ENCODE measurements around the gene FAT3. TPM values are rescaled to one million over a fixed set of nuclear protein-coding genes. Genes with fewer than 3 reads are reported as not detected.

FAT3 gene
- total RNA-seq, 4 donors from 2014 or later: 0.08 to 0.57 (median 0.26) TPM

DNA sequence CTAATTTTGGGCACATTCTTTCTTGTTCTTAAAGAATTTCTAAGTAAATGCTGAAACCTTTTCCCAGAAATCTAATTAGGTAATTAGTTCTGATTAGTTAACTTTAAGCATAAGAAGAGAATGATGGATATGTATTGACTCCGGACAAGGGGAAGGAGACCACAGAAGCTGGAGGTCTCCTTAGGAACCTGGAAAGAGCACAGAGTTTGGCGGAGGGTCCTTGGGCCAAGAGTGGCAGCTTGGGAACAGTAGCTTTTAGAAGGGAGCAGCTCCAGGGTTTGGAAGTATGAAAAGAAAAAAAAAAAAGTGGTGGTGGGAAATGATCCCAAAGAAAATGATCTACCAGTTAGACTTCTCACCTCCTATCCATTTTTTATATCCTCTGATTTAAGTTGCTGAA lies 42.7 kb downstream of the FAT3 start:
- Histone ChIP-seq H3K27ac (no peak overlapping the region), H3K9me3 (no peaks in the 10 kb centered on the region), H3K36me3 (no peaks in the 10 kb centered on the region), H3K4me1 (no peaks in the 10 kb centered on the region), H3K4me3 (no peak overlapping the region), H3K27me3 (no peaks in the 10 kb centered on the region)
- DNase-seq: no peak
- intact Hi-C loops (cut with DNase I): no loop called here
- TF ChIP-seq, protein P1, sequence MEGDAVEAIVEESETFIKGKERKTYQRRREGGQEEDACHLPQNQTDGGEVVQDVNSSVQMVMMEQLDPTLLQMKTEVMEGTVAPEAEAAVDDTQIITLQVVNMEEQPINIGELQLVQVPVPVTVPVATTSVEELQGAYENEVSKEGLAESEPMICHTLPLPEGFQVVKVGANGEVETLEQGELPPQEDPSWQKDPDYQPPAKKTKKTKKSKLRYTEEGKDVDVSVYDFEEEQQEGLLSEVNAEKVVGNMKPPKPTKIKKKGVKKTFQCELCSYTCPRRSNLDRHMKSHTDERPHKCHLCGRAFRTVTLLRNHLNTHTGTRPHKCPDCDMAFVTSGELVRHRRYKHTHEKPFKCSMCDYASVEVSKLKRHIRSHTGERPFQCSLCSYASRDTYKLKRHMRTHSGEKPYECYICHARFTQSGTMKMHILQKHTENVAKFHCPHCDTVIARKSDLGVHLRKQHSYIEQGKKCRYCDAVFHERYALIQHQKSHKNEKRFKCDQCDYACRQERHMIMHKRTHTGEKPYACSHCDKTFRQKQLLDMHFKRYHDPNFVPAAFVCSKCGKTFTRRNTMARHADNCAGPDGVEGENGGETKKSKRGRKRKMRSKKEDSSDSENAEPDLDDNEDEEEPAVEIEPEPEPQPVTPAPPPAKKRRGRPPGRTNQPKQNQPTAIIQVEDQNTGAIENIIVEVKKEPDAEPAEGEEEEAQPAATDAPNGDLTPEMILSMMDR (IDR thresholded peaks at IDR 0.05): no peak
- TF ChIP-seq POLR2A (IDR thresholded peaks at IDR 0.05): no peak
- 84 to 87% methylated on average over 2 of the region's 2 CpGs for WGBS, 2 donors

DNA sequence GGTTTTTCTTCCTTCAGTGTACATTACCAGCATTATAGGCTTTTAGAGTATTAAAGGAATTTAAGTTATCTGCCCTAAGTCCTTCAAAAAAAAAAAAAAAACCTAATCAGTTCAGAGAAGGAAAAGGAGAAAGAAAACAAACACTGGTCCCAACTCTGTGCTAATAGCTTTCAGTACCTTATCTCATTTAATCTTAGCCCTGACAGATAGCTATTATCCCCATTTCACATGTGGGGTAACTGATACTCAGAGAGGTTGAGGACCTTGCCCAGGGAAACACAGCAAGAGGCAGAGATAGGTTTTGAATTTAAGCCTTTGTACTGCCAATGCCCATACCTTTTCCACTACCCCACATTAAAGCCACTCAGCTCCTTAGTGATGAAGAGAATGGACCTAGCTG lies 43.4 kb downstream of the FAT3 start:
- intact Hi-C loops (cut with DNase I): no loop called here
- TF ChIP-seq POLR2A (IDR thresholded peaks at IDR 0.05): no peak
- TF ChIP-seq, protein P1 (IDR thresholded peaks at IDR 0.05): no peak
- no peak for DNase-seq
- H3K4me1 ChIP-seq: no peaks in the 10 kb centered on the region
- H3K27me3 ChIP-seq: no peaks in the 10 kb centered on the region
- no peaks in the 10 kb centered on the region for H3K9me3 ChIP-seq
- H3K27ac ChIP-seq: no peak overlapping the region
- H3K4me3 ChIP-seq: no peak overlapping the region
- H3K36me3 ChIP-seq: no peaks in the 10 kb centered on the region

DNA sequence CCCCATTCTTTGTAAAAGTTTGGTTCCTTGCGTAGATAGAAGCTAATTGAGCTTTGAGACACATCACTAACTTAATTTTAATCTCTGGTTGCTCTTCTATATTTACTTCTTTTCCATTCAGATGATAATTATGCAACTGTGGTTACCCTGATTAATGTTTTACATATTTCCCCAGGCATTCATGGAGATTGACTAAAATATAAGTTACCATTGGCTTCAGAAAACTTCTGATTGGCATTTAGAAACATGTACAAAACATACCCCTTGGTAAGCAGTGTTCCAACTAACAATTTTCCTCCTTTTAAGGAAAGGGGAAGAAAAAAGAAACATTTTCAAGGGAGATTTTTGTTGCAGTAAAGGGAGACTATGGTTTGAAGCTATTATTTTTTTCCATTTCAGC lies 43.9 kb downstream of the FAT3 start:
- DNase-seq: no peak
- H3K36me3 ChIP-seq: no peaks in the 10 kb centered on the region
- H3K4me3 ChIP-seq: no peak overlapping the region
- no peaks in the 10 kb centered on the region for H3K27me3 ChIP-seq
- TF ChIP-seq, protein P1 (IDR thresholded peaks at IDR 0.05): no peak
- no peak for TF ChIP-seq POLR2A (IDR thresholded peaks at IDR 0.05)
- no peaks in the 10 kb centered on the region for H3K4me1 ChIP-seq
- H3K27ac ChIP-seq: no peak overlapping the region
- no peaks in the 10 kb centered on the region for H3K9me3 ChIP-seq
- 56 to 72% methylated on average over 1 of the region's 1 CpG for WGBS, 2 donors
- intact Hi-C loops (cut with DNase I): no loop called here

DNA sequence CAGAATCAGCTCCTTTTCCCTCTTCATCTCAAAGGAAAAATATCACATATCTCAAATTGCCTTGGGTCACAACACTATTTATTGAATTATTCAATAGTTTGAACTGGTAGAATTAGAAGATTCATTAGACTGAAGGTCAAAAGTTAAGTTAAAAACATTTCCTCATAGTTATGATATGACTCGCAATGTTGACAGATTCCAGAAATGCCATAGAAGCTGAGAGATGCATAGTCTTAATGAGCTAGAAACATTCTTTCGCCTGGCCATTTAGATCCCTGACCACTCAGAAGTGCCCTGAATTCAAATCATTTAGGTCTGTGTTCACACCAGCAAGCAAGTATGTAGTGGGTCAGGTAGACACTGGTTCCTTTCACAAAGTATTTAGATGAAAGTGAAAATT lies 44.4 kb downstream of the FAT3 start:
- Histone ChIP-seq H3K4me1 (no peaks in the 10 kb centered on the region), H3K9me3 (no peaks in the 10 kb centered on the region), H3K36me3 (no peaks in the 10 kb centered on the region), H3K27me3 (no peaks in the 10 kb centered on the region), H3K4me3 (no peak overlapping the region), H3K27ac (no peak overlapping the region)
- intact Hi-C loops (cut with DNase I): no loop called here
- no peak for DNase-seq
- TF ChIP-seq POLR2A (IDR thresholded peaks at IDR 0.05): no peak
- TF ChIP-seq, protein P1 (IDR thresholded peaks at IDR 0.05): no peak
- whole genome bisulfite sequencing, 2 donors: 53 to 67% methylated on average over 2 of the region's 2 CpGs

DNA sequence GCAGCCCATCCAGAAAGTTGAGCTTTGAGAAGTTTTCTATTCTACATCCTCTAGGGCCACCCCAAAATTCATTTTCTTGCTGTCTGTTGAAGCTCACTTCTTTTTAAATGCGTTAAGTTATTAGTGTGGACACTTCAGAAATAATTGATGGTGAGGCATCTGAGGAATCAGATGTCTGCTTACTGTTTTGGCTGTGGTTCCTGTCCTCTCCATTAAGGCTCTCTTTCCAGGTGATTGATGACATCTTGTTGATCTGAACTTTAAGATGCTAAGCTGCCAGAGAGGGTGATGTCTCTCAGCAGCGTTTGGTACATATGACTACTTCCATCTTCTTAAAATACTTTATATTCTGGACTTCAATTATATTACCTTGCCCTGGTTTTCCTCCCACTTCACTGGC lies 45.2 kb downstream of the FAT3 start:
- Histone ChIP-seq H3K4me3 (no peak overlapping the region), H3K36me3 (no peaks in the 10 kb centered on the region), H3K4me1 (no peaks in the 10 kb centered on the region), H3K27ac (no peak overlapping the region), H3K9me3 (no peaks in the 10 kb centered on the region), H3K27me3 (no peaks in the 10 kb centered on the region)
- TF ChIP-seq, protein P1 (IDR thresholded peaks at IDR 0.05): no peak
- TF ChIP-seq POLR2A (IDR thresholded peaks at IDR 0.05): no peak
- 71 to 75% methylated on average over 2 of the region's 2 CpGs for WGBS, 2 donors
- no peak for DNase-seq
- intact Hi-C loops (cut with DNase I): no loop called here

Data from esophagus squamous epithelium (tissue), 5 donors.